Stimulated activated CD4-positive, alpha-beta T cell treated with anti-CD3 and anti-CD28 coated beads, Interleukin-1b, Interleukin-23, amount 100 ng/mL, for 24 hours (primary cell): ENCODE results near the gene ZNF770.

Experiments used
- DNase-seq, 4 experiments: peaks; one replicate each; pipeline ENCODE4 v3.0.0-alpha.2; 2020; ENCODE audit warnings: low read depth in 4 of 4, low spot score in 1 of 4

Gene ZNF770, protein sequence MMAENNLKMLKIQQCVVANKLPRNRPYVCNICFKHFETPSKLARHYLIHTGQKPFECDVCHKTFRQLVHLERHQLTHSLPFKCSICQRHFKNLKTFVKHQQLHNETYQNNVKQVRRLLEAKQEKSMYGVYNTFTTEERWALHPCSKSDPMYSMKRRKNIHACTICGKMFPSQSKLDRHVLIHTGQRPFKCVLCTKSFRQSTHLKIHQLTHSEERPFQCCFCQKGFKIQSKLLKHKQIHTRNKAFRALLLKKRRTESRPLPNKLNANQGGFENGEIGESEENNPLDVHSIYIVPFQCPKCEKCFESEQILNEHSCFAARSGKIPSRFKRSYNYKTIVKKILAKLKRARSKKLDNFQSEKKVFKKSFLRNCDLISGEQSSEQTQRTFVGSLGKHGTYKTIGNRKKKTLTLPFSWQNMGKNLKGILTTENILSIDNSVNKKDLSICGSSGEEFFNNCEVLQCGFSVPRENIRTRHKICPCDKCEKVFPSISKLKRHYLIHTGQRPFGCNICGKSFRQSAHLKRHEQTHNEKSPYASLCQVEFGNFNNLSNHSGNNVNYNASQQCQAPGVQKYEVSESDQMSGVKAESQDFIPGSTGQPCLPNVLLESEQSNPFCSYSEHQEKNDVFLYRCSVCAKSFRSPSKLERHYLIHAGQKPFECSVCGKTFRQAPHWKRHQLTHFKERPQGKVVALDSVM

DNA sequence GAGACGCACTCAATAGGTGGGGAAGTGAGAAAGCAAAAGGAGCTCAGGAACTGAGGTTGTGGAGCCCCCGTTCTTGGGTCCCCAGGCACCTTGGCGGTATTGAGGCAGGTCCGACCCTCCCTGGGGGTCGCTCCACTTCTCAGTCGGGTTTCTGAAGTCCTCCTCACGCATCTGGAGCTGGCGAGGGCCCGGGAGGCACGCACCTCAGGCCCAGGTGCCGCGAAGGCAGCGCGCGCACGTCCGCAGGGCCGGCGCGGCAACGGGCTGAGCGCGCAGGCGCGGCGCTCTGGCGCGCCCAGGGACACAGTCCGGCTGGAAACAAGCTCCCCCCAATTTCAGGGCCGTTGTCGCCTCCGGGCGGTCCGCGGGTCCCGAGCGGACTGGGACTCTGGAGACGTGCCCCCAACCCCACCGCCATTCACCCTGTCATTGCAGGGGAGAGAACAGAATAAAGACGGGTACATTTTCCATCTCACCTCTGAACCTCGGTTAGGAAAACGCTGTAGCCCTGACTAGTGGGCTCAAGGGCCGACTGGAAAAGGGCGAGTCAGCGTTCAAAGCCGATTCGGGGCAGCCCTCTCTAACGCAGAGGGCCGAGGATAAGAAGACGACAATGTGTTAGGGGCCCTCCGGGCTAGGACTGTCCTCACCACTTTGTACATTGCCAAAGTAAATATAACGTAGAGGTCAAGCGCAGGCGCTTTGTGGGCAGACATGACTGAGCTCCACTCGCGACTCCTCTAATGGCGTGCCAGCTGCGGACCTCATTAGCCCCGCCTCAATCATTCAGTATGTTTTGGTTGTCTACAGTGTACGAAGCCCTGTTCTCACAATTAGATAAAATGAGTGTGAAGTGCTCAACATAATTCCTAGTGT is at the start of gene ZNF770:
ZNF770 (minus strand) TSS at position 261 of the 876 bp plus-strand sequence. CDS start 4,853 bp downstream, outside the sequence.
- peak; percentile 55 to 78 (median 68) for DNase-seq

DNA sequence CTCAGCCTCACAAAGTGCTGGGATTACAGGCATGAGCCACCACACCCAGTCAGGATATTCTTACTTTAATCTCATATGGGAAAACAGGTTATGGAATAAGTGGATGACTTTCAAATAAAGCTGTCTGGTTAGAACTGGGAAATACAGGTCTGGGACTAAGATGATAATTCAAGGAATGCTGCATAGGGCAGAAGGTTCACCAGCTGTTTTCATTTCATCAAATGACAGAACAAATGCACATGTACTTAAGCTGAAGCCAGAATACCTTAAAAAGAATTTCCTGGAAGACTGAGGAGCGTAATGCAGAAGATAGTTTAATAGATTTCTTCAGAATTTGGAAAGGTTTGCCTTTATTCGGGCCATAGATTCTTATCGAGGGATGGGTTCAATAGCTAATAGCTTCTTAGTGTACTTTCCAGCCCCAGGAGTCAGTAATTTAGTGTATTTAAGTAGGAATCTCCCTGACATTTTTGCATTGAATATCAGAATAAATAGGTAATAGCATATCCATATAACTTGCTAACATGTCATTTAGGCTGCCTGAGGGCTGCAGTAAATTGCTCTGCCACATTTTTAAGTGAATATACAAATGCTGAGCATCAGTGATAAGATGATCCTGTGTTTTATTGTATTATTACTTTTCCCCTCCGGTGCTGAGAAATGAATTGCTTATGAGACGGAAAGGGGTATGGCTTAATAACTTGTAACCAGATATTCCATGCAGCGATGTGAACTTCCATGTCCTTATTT is 40.3 kb upstream of the ZNF770 start:
- no peak for DNase-seq

DNA sequence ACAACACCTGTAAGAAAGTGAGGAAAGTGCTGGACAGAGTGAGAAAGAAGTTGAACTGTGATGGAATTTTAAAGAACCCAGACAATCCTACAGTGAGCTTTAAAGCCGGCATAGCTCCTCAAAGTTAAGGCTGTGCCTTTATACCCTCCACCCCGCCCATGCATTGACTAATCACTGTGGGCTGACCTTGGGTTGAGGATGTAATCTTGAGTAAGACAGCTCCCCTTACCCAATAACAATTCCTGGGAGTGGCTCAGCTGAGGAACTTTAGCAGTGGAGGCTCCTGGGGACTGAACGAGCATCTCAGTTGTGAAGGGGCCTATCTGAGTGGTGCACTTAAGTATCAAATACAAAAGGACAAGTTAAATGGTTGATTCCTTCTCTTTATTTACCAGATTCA is 35.7 kb upstream of the ZNF770 start:
- DNase-seq: no peak

DNA sequence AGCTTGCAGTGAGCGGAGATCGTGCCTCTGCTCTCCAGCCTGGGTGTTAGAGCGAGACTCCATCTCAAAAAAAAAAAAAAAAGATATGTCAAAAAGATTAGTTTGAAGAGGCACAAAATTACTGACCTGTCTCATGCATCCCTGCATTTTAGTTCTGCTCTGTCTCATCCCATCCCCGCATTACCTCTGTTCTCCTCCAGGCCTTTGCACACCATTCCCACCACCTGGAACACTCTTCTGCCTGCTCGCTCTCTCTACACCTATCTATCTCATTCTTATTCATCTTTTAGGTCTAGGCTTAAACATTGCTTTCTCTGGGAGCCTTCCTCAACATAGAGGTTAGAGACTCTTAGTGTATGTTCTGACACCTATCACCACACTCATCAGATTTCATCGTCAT is 32.9 kb upstream of the ZNF770 start:
- DNase-seq: no peak

DNA sequence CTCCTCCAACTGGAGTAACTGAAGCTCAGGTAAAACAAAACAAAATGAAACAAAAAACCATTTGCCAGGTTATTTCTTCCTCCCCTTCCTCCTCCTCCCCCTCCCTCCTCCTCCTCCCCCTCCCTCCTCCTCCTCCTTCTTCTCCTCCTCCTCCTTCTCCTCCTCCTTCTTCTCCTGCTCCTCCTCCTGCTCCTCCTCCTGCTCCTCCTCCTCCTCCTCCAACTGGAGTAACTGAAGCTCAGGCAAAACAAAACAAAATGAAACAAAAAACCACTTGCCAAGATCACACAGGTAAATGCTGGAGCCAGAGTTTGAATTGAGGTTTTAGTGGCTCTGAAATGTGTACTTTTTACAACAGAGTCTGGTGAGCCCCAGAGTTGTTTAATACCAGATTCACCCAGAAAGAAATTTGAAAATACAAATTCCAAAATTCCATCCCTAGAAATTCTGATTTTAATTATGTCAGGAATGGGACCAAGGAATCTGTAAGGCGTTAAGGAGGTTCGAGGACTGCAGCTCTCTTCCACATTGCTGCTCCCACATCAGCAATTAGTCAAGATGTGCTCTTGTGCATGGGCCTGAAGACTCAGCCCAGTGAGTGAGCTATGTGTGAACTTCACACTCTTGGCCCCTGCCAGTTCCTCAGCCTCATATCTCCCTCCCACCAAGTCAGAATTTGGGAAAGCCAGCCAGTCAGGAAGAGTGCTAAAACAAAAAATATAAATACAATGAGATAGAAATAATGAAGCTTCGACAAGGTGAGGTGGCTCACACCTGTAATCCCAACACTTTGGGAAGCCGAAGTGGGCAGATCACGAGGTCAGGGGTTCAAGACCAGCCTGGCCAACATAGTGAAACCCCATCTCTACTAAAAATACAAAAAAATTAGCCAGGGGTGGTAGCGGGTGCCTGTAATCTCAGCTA is 31.6 kb upstream of the ZNF770 start:
- DNase-seq: no peak

DNA sequence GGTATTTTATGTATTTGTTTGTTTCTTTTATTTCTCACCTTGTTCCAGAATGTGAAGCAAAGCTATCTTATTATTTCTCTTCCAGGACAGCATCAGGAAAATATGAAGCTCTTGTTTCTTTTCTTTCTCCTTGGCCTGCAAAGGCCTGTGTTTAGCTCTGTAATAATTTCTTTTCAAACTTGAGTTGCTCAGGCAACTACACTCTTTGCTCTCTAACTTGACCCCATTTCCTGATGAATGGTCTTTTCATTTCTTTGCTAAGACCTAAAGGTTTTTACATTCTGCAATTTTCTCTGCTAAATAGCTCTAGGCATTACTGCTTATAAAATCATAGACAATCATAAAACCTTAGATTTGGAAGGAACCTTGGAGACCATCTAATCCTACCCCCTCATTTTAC is 26.2 kb upstream of the ZNF770 start:
- DNase-seq: no peak

DNA sequence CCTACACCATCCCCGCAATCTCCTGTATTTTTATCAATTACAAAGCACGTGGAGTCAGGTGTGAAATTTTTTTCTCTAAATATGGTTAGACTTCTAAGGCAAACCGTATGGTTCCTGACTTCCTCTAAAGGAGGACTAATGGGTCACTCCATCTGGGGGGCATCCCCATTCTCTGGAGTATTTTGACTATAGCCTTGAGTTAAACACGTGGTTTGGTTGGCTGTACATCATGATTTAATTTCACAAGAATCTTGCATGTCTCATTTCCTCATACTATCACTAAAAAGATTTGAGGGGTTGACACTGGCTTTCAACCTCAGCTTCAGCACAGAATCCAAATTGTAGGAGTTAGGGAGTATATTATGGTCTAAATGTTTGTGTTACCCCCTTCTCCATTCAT is 25.3 kb upstream of the ZNF770 start:
- DNase-seq: no peak

GRCh38 chr15:35007397-35007796 is 19.3 kb upstream of the ZNF770 start:
- no peak for DNase-seq

DNA sequence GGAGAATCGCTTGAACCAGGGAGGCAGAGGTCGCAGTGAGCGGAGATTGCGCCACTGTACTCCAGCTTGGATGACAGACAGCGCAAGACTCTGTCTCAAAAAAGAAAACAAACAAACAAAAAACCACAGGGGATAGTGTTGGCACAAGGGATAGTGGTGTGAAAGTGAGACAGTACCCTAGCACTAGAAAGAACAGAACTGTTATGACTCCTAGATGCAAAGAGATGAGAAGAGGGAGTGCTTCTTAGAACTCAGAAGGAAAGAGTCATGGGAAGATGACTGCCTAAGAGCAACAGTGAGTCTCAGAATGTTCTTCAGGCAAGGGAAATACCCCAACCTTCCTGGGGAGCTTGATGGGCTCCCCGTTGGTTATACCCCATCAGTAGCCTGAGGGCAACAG is 17.8 kb upstream of the ZNF770 start:
- DNase-seq: no peak

GRCh38 chr15:35003928-35004327 is 15.8 kb upstream of the ZNF770 start:
- no peak for DNase-seq

GRCh38 chr15:35000511-35000910 is 12.4 kb upstream of the ZNF770 start:
- DNase-seq: no peak

- DNase-seq: no peak
These were observed 11.8 kb upstream of the ZNF770 start for GRCh38 chr15:34999906-35000305.

DNA sequence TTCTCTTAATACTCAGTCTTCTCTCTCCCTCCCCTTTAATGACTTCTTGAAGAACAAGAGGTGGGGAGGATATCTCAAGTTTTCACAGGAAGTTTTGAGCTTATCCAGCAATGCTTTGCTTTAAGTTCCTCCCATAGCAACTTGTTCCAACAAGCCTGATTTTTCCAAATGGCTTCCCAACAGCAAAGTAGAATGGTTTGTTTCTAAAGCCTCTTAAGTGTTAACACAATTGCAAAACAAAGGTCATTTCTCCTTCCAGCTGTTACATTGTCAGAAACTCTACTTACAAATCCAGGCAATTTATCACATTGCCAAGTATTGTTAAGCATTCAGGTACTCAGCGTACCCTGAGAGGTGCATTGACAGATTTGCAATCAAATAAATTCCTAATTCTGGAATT is 6.8 kb upstream of the ZNF770 start:
- DNase-seq: no peak

DNA sequence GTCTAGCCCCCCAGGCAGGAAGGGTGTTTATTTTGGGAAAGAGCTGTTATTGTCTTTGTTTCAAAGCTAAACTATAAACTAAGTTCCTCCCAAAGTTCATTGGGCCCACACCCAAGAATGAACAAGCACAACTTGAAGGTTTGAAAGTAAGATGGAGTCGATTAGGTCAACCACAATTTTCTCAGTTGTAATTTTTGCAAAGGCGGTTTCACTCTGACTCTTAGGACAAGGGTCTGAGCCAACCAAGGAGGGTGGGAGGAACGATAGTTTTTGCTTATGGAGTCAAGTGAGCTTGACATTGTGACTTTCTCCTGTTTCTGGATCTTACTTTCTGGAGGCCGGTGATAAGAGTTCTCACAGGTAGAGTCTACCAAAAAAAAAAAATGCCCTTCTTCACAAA is 5.8 kb upstream of the ZNF770 start:
- DNase-seq: no peak

GRCh38 chr15:34993412-34993811 is 5.3 kb upstream of the ZNF770 start:
- no peak for DNase-seq

- no peak for DNase-seq
These were observed 469 bp downstream of the ZNF770 start for GRCh38 chr15:34987609-34988026.

GRCh38 chr15:34986771-34987480 is 1.2 kb downstream of the ZNF770 start:
- no peak for DNase-seq

- DNase-seq: no peak
These were observed 1.8 kb downstream of the ZNF770 start for GRCh38 chr15:34986326-34986725.
